GM13977 (cell line): ENCODE results near the gene GINS2.

Experiments
- DNase-seq: peaks from one replicate; pipeline ENCODE4 v3.0.0; 2012; ENCODE audit warnings: low spot score
- CTCF ChIP-seq: IDR thresholded peaks from 2 replicates; pipeline ENCODE4 v1.5.1; 2012; ENCODE audit warnings: mild to moderate bottlenecking, control low read depth; ENCODE audit not compliant: insufficient read depth; ENCODE audit errors: extremely low read depth, missing control alignments
- in situ Hi-C: fragments of 300-500 bp; cut with MboI; formaldehyde crosslinking; loops from one replicate; pipeline ENCODE4 v1.12.0; 2022; ENCODE audit warnings: low sequenced_read_pairs, low pct_unique_long_range_greater_than_20kb, mixed read lengths, inconsistent platforms; ENCODE audit not compliant: unreplicated experiment

Gene GINS2

GRCh38 chr16:85711982-85712587, 23.3 kb upstream of the GINS2 start:
- TF ChIP-seq CTCF = no peak
- in situ Hi-C loops = no loop called here
- DNase-seq = no peak

GRCh38 chr16:85710732-85711131, 22.0 kb upstream of the GINS2 start:
- DNase-seq = no peak
- no peak for TF ChIP-seq CTCF
- in situ Hi-C loops = no loop called here

- TF ChIP-seq CTCF = no peak
- in situ Hi-C loops = no loop called here
- no peak for DNase-seq
Measured at GRCh38 chr16:85709766-85710585, 21.2 kb upstream of the GINS2 start.

- no peak for TF ChIP-seq CTCF
- in situ Hi-C loops = no loop called here
- DNase-seq = no peak
Measured at GRCh38 chr16:85708338-85708737, 19.6 kb upstream of the GINS2 start.

GRCh38 chr16:85707528-85708095, 18.9 kb upstream of the GINS2 start:
- no peak for DNase-seq
- in situ Hi-C loops = no loop called here
- no peak for TF ChIP-seq CTCF

- no peak for DNase-seq
- in situ Hi-C loops = no loop called here
- no peak for TF ChIP-seq CTCF
Measured at GRCh38 chr16:85706449-85707034, 17.8 kb upstream of the GINS2 start.
